Immature natural killer cell (primary cell): ENCODE measurements around the gene OPTN. TPM values are rescaled to one million over a fixed set of nuclear protein-coding genes. Genes with fewer than 3 reads are reported as not detected.
A peak's percentile ranks its signal among the peaks of the same experiment; 100 is the strongest.
"Not testable (repeated sequence)": the region's sequence is repeated elsewhere in the genome, so short reads cannot be mapped to it uniquely, and the experiment has no call there.

Experiments
- DNase-seq, 3 donors: peaks; one replicate each; pipeline ENCODE4 v3.0.0; 2022; ENCODE audit warnings: mixed read lengths in 1 of 3
- H3K27ac Mint-ChIP-seq, 6 donors: one replicate each; pipeline ENCODE4 v1.8.0; 2020; ENCODE audit warnings: mixed read lengths in 6 of 6, mild to moderate bottlenecking in 5 of 6, inconsistent platforms in 4 of 6, moderate library complexity in 3 of 6
- H3K27me3 Mint-ChIP-seq, 3 donors: one replicate each; pipeline ENCODE4 v1.8.0; 2020 to 2021; ENCODE audit warnings: low read depth in 3 of 3, mild to moderate bottlenecking in 3 of 3, mixed read lengths in 3 of 3, moderate library complexity in 3 of 3, inconsistent platforms in 1 of 3
- H3K36me3 Mint-ChIP-seq, 3 donors: one replicate each; pipeline ENCODE4 v1.8.0; 2020; ENCODE audit warnings: mixed read lengths in 3 of 3, inconsistent platforms in 2 of 3, mild to moderate bottlenecking in 2 of 3
- H3K4me1 Mint-ChIP-seq, 2 donors: one replicate each; pipeline ENCODE4 v1.8.0; 2020; ENCODE audit warnings: inconsistent platforms in 2 of 2, mild to moderate bottlenecking in 2 of 2, mixed read lengths in 2 of 2, moderate library complexity in 1 of 2
- H3K4me3 Mint-ChIP-seq, 5 donors: one replicate each; pipeline ENCODE4 v1.8.0; 2020; ENCODE audit warnings: mild to moderate bottlenecking in 5 of 5, mixed read lengths in 5 of 5, inconsistent platforms in 3 of 5, moderate library complexity in 3 of 5
- H3K9me3 Mint-ChIP-seq, 6 donors: one replicate each; pipeline ENCODE4 v1.8.0; 2020; ENCODE audit warnings: mild to moderate bottlenecking in 6 of 6, mixed read lengths in 6 of 6, inconsistent platforms in 4 of 6, moderate library complexity in 3 of 6
- polyA plus RNA-seq, 3 donors: library from polyadenylated mRNA; unstranded; fragments of 300-500 nt; fragmentation: Illumina TruSeq; gene quantifications; one replicate each; pipeline ENCODE4 v1.2.3, GENCODE V29; 2021

Gene OPTN
- 100 to 1,000 TPM in 1 of 3 donors, 10 to 100 TPM in 2; 35.4 to 103 (median 71.8) TPM for polyA plus RNA-seq

DNA sequence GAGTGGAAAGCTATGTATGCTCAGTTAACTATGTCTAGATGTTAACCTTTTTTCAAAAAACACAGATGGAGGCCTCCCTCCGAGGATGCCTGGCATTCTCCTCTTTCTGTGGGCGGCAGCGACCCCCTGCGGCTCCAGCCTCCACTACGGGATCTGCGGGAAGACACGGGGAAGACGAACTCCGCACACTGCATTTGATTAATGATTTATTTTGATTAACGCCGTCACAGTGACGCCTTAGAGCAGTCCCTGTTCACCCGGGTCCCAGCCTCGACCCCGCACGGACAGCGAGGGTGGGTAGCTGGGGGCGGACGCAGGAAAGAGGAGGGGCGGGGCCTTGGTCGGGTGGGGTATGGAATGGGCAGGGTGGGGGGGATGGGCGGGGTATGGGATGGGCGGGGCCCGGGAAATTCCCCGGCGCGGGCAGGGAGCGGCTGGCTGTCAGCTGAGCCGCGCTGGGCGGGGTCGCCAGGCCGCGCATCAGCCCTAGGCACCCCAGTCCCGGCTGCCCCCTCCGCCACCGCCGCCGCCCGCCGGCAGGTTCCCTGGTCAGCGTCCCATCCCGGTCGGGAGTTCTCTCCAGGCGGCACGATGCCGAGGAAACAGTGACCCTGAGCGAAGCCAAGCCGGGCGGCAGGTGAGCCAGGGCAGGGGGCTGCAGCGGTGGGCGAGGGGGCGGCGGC lies at the start of gene OPTN:
OPTN (plus strand) TSS at position 498 of the 683 bp plus-strand sequence. CDS start 8,960 bp downstream, outside the sequence.
- peak within 1 kb of the TSS; percentile 87 to 95 (median 92) for H3K4me3 Mint-ChIP-seq
- peaks cover 0 to 5% (median 0%) of the 10 kb centered on the region in 3 donors for H3K36me3 Mint-ChIP-seq
- DNase-seq = peak; percentile 71 to 74 (median 74)
- peaks cover 43 to 49% of the 10 kb centered on the region in 2 donors for H3K4me1 Mint-ChIP-seq
- H3K27me3 Mint-ChIP-seq = peaks cover 4 to 15% (median 10%) of the 10 kb centered on the region in 3 donors
- H3K27ac Mint-ChIP-seq = peak within 1 kb of the TSS; percentile 90 to 98 (median 95)
- no peaks in the 10 kb centered on the region for H3K9me3 Mint-ChIP-seq

DNA sequence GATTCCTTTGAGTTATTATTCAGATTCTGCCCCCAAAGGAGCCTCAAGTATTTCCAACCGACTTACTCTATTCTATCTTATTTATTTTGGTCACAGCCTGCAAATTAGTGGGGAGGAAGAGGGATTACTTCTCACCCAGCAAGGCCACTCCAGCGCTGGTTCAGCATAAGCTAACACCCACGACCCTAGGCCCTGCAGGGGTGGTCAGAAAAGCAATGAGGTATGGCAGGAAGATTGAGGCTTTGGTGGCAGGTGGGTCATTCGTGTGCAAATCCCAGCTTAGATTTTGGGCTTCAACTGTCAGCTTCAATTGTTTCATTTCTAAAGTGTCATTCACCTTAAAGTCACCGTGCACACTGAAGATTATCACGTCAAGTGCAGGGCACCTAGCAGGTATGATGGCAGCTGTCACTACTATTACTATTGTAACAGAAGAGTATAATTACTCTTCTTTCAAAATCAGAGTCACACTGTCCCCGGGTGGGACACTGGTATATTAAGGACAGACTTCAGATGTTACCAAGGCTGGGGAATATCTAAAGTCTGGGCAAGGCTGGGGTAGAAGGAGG lies 48.8 kb upstream of the OPTN start:
- Mint-ChIP-seq H3K36me3 (no peaks in the 10 kb centered on the region), H3K27ac (peak overlapping the region in 1 of 6 donors; percentile 4), H3K4me1 (peaks cover 16 to 22% of the 10 kb centered on the region in 2 donors), H3K4me3 (no peak overlapping the region), H3K9me3 (no peaks in the 10 kb centered on the region), H3K27me3 (peaks cover 5 to 15% (median 7%) of the 10 kb centered on the region in 3 donors)
- no peak for DNase-seq

DNA sequence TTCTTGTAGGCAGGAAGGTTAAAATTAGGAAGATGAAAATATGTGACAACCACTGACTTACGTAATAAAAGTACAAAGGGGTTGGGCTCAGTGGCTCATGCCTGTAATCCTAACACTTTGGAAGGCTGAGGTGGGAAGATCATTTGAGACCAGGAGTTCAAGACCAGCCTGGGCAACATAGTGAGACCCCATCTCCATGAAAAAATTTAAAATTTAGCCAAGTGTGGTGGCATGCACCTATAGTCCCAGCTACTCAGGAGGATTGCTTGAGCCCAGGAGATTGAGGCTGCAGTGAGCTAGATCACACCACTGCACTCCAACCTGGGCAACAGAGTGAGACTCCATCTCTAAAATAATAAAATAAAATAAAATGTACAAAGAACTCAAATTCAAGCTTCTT lies 46.8 kb upstream of the OPTN start:
- H3K36me3 Mint-ChIP-seq, H3K27me3 Mint-ChIP-seq, H3K27ac Mint-ChIP-seq, H3K9me3 Mint-ChIP-seq, DNase-seq, H3K4me3 Mint-ChIP-seq: not testable (repeated sequence)
- H3K4me1 Mint-ChIP-seq = peaks cover 16 to 22% of the 10 kb centered on the region in 2 donors

GRCh38 chr10:13053794-13054462 lies 46.0 kb upstream of the OPTN start:
- H3K27ac Mint-ChIP-seq = no peak overlapping the region
- H3K9me3 Mint-ChIP-seq = no peaks in the 10 kb centered on the region
- H3K27me3 Mint-ChIP-seq = peaks cover 5 to 9% (median 7%) of the 10 kb centered on the region in 3 donors
- no peak for DNase-seq
- peaks cover 16 to 22% of the 10 kb centered on the region in 2 donors for H3K4me1 Mint-ChIP-seq
- no peak overlapping the region for H3K4me3 Mint-ChIP-seq
- H3K36me3 Mint-ChIP-seq = no peaks in the 10 kb centered on the region

DNA sequence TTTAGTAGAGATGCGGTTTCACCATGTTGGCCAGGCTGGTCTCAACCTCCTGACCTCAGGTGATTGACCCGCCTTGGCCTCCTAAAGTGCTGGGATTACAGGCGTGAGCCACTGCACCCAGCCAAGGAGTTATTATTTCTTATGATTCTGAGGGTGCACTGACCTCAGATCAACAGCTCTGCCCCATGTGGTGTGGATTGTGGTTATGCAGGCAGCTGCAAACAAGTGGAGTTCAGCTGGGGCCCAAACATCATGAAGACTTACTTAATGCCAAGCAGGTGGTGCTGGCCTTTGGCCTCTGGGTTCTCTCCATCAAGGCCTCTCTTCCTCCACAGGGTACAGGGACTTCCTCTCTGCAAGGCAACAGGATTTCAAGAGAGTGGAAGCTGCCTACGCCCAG lies 45.1 kb upstream of the OPTN start:
- H3K4me1 Mint-ChIP-seq = peaks cover 22 to 29% of the 10 kb centered on the region in 2 donors
- DNase-seq = peak; percentile 6 to 28 (median 21)
- no peaks in the 10 kb centered on the region for H3K9me3 Mint-ChIP-seq
- H3K4me3 Mint-ChIP-seq = peak overlapping the region in 3 of 5 donors; percentile 15 to 72 (median 35)
- peak overlapping the region in 2 of 6 donors; percentile 32 to 36 for H3K27ac Mint-ChIP-seq
- H3K27me3 Mint-ChIP-seq = peaks cover 7 to 12% (median 7%) of the 10 kb centered on the region in 3 donors
- no peaks in the 10 kb centered on the region for H3K36me3 Mint-ChIP-seq

DNA sequence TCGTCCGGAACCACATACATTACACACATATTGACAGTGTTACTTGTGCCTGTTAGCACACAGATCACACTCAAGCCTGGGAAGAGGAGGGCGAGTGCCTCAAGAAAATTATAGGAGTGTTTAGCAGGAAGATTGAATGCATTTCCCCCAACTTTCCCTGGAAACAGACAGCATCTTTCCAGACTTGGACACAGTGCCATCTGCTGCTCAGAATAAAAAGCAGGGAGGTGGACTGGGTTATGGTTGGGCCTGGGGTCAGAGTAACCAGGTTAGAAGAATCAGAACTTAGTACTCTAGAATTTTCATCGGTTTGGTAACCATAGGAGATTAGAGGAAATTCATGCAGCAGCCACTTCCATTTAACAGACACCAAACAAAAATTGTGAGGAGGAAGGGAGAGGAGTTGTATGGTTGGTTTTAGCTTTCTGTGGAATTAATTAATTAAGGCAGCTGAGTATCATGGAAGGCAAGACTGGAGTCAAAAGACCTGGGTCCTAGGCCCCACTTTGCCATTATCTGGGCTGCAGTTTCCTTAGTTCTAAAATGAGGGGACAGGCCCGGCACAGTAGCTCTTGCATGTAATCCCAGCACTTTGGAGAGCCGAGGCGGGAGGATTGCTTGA lies 43.4 kb upstream of the OPTN start:
- no peak for DNase-seq
- peaks cover 7 to 13% (median 11%) of the 10 kb centered on the region in 3 donors for H3K27me3 Mint-ChIP-seq
- H3K36me3 Mint-ChIP-seq = no peaks in the 10 kb centered on the region
- H3K4me1 Mint-ChIP-seq = peaks cover 22 to 29% of the 10 kb centered on the region in 2 donors
- H3K4me3 Mint-ChIP-seq = no peak overlapping the region
- H3K27ac Mint-ChIP-seq = no peak overlapping the region
- H3K9me3 Mint-ChIP-seq = no peaks in the 10 kb centered on the region

DNA sequence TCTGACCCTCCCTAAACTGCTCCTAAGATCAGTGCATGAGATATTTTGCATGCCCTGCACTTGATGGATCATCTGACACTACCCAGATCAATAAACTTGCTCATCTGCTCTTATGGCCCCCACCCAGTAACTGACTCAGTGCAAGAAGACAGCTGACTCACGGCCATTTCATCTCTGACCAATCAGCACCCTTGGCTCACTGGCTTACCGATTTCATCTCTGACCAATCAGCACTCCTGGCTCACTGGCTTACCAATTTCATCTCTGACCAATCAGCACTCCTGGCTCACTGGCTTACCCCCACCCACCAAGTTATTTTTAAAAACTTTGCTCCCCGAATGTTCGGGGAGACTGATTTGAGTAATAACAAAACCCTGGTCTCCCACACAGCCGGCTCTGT lies 37.2 kb upstream of the OPTN start:
- Mint-ChIP-seq H3K27ac (no peak overlapping the region), H3K4me3 (no peak overlapping the region), H3K36me3 (no peaks in the 10 kb centered on the region), H3K27me3 (peaks cover 4 to 21% (median 13%) of the 10 kb centered on the region in 3 donors), H3K4me1 (peaks cover 6 to 7% of the 10 kb centered on the region in 2 donors), H3K9me3 (peaks cover 0 to 1% (median 0%) of the 10 kb centered on the region in 6 donors)
- no peak for DNase-seq

- no peak overlapping the region for H3K27ac Mint-ChIP-seq
- peaks cover 2 to 13% (median 5%) of the 10 kb centered on the region in 3 donors for H3K27me3 Mint-ChIP-seq
- H3K4me3 Mint-ChIP-seq = no peak overlapping the region
- peaks cover 0 to 1% (median 0%) of the 10 kb centered on the region in 6 donors for H3K9me3 Mint-ChIP-seq
- H3K4me1 Mint-ChIP-seq = no peaks in the 10 kb centered on the region
- H3K36me3 Mint-ChIP-seq = no peaks in the 10 kb centered on the region
- no peak for DNase-seq
Measured at GRCh38 chr10:13066527-13066926, 33.4 kb upstream of the OPTN start.

GRCh38 chr10:13067431-13067830 lies 32.5 kb upstream of the OPTN start:
- H3K4me3 Mint-ChIP-seq = no peak overlapping the region
- peaks cover 2 to 12% (median 7%) of the 10 kb centered on the region in 3 donors for H3K27me3 Mint-ChIP-seq
- H3K36me3 Mint-ChIP-seq = no peaks in the 10 kb centered on the region
- no peaks in the 10 kb centered on the region for H3K4me1 Mint-ChIP-seq
- H3K9me3 Mint-ChIP-seq = peaks cover 0 to 1% (median 0%) of the 10 kb centered on the region in 6 donors
- no peak overlapping the region for H3K27ac Mint-ChIP-seq
- no peak for DNase-seq

DNA sequence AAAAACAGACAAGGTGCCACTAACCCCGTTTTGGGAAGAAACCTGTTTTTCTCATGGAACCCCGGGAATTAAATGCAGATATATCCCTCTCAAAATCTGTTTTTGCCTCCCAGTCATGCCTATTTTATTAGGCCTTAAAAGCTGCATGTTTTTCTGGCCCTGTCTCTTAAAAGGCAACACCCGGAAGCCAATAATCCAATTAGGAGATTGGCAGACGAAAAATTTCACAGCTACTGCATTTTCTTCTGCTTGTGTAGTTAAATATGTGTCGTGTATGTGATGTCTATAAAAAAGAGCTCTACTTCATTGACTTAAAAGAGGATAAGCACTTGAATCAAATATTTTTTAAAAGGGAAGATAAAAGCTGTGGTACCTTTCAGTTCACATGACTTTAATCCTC lies 31.9 kb upstream of the OPTN start:
- Mint-ChIP-seq H3K4me3 (no peak overlapping the region), H3K27me3 (peaks cover 2 to 10% (median 7%) of the 10 kb centered on the region in 3 donors), H3K27ac (no peak overlapping the region), H3K4me1 (no peaks in the 10 kb centered on the region), H3K9me3 (peaks cover 0 to 1% (median 0%) of the 10 kb centered on the region in 6 donors), H3K36me3 (no peaks in the 10 kb centered on the region)
- DNase-seq = no peak

GRCh38 chr10:13068484-13068883 lies 31.5 kb upstream of the OPTN start:
- DNase-seq = no peak
- H3K4me3 Mint-ChIP-seq = no peak overlapping the region
- peaks cover 2 to 10% (median 7%) of the 10 kb centered on the region in 3 donors for H3K27me3 Mint-ChIP-seq
- H3K4me1 Mint-ChIP-seq = no peaks in the 10 kb centered on the region
- no peaks in the 10 kb centered on the region for H3K36me3 Mint-ChIP-seq
- no peaks in the 10 kb centered on the region for H3K9me3 Mint-ChIP-seq
- H3K27ac Mint-ChIP-seq = no peak overlapping the region

DNA sequence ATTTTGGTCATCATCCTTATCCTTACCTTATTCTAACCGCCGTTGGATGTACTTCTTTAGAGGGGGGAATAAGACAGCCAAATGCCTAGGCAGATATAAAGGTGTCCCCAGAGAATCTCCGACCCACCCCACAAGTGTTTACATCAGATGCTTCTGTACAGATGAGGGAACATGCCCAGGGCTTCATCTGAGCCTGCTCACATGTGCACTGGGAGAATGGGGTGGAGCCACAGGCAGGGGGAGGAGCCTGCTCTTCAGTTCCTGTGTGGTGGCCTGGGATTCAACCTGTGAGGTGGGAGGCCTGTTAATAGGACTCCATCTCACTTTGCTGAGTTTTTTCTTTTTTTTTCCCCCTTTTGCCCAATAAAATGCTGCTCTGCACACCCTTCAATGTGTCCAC lies 27.6 kb upstream of the OPTN start:
- peaks cover 0 to 2% of the 10 kb centered on the region in 2 donors for H3K4me1 Mint-ChIP-seq
- H3K36me3 Mint-ChIP-seq = no peaks in the 10 kb centered on the region
- H3K27ac Mint-ChIP-seq = no peak overlapping the region
- peaks cover 0 to 2% (median 0%) of the 10 kb centered on the region in 6 donors for H3K9me3 Mint-ChIP-seq
- peaks cover 3 to 11% (median 7%) of the 10 kb centered on the region in 3 donors for H3K27me3 Mint-ChIP-seq
- H3K4me3 Mint-ChIP-seq = no peak overlapping the region
- DNase-seq = no peak

GRCh38 chr10:13074563-13075451 lies 25.2 kb upstream of the OPTN start:
- Mint-ChIP-seq H3K36me3 (peaks cover 0 to 3% (median 0%) of the 10 kb centered on the region in 3 donors), H3K4me3 (no peak overlapping the region), H3K4me1 (peaks cover 0 to 2% of the 10 kb centered on the region in 2 donors), H3K27me3 (peaks cover 3 to 11% (median 6%) of the 10 kb centered on the region in 3 donors), H3K27ac (no peak overlapping the region), H3K9me3 (peaks cover 0 to 16% (median 9%) of the 10 kb centered on the region in 6 donors)
- DNase-seq = peak; percentile 26 to 39 (median 27)
